Measurements from ENCODE around the gene RRAS2. TPM values are rescaled to one million over a fixed set of nuclear protein-coding genes. Genes with fewer than 3 reads are reported as not detected.

Gene RRAS2
- total RNA-seq, 1 experiment from 2014 or later = 164 TPM

- TF ChIP-seq ZBTB43 (CRISPR knock-in tag; IDR thresholded peaks at IDR 0.05) (no peak), NR1H2 (CRISPR knock-in tag; IDR thresholded peaks at IDR 0.05) (no peak)
Observed at GRCh38 chr11:14240221-14240620, 118.8 kb downstream of the RRAS2 start (continued).

GRCh38 chr11:14237444-14237961 lies 121.5 kb downstream of the RRAS2 start:
- Mint-ChIP-seq H3K4me1 (peaks cover 2% of the 10 kb centered on the region), H3K9me3 (no peaks in the 10 kb centered on the region)
- CTCF ChIA-PET = interaction anchor here (0.6 kb wide), 2 partner anchors 210 to 461 kb away, joined by 3 read pairs; no protein-coding TSS in a partner anchor
- no peak for TF ChIP-seq USF2 (CRISPR knock-in tag; IDR thresholded peaks at IDR 0.05)
- TF ChIP-seq ATF6 (CRISPR knock-in tag; IDR thresholded peaks at IDR 0.05) = no peak
- no peak for TF ChIP-seq FOXK1 (CRISPR knock-in tag; IDR thresholded peaks at IDR 0.05)
- TF ChIP-seq, protein P1, sequence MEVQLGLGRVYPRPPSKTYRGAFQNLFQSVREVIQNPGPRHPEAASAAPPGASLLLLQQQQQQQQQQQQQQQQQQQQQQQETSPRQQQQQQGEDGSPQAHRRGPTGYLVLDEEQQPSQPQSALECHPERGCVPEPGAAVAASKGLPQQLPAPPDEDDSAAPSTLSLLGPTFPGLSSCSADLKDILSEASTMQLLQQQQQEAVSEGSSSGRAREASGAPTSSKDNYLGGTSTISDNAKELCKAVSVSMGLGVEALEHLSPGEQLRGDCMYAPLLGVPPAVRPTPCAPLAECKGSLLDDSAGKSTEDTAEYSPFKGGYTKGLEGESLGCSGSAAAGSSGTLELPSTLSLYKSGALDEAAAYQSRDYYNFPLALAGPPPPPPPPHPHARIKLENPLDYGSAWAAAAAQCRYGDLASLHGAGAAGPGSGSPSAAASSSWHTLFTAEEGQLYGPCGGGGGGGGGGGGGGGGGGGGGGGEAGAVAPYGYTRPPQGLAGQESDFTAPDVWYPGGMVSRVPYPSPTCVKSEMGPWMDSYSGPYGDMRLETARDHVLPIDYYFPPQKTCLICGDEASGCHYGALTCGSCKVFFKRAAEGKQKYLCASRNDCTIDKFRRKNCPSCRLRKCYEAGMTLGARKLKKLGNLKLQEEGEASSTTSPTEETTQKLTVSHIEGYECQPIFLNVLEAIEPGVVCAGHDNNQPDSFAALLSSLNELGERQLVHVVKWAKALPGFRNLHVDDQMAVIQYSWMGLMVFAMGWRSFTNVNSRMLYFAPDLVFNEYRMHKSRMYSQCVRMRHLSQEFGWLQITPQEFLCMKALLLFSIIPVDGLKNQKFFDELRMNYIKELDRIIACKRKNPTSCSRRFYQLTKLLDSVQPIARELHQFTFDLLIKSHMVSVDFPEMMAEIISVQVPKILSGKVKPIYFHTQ (CRISPR knock-in tag; IDR thresholded peaks at IDR 0.05) = no peak
- no peak for TF ChIP-seq ERG (CRISPR knock-in tag; IDR thresholded peaks at IDR 0.05)
- no peak for TF ChIP-seq ZNF396 (CRISPR knock-in tag; IDR thresholded peaks at IDR 0.05; ENCODE audit: borderline replicate concordance)
- no peak for TF ChIP-seq ZNF263 (CRISPR knock-in tag; IDR thresholded peaks at IDR 0.05; ENCODE audit: low read depth)
- no peak for TF ChIP-seq SP1 (CRISPR knock-in tag; conservative IDR thresholded peaks at IDR 0.05)
- no peak for TF ChIP-seq ZBTB43 (CRISPR knock-in tag; IDR thresholded peaks at IDR 0.05)
- TF ChIP-seq, protein P2, sequence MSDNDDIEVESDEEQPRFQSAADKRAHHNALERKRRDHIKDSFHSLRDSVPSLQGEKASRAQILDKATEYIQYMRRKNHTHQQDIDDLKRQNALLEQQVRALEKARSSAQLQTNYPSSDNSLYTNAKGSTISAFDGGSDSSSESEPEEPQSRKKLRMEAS (CRISPR knock-in tag; IDR thresholded peaks at IDR 0.05) = no peak
- no peak for TF ChIP-seq CREB1 (CRISPR knock-in tag; IDR thresholded peaks at IDR 0.05)
- TF ChIP-seq ZNF317 (CRISPR knock-in tag; IDR thresholded peaks at IDR 0.05; ENCODE audit: borderline replicate concordance, low read depth) = no peak
- no peak for TF ChIP-seq STAT6 (CRISPR knock-in tag; conservative IDR thresholded peaks at IDR 0.05; ENCODE audit: low read depth)
- TF ChIP-seq, protein P3, sequence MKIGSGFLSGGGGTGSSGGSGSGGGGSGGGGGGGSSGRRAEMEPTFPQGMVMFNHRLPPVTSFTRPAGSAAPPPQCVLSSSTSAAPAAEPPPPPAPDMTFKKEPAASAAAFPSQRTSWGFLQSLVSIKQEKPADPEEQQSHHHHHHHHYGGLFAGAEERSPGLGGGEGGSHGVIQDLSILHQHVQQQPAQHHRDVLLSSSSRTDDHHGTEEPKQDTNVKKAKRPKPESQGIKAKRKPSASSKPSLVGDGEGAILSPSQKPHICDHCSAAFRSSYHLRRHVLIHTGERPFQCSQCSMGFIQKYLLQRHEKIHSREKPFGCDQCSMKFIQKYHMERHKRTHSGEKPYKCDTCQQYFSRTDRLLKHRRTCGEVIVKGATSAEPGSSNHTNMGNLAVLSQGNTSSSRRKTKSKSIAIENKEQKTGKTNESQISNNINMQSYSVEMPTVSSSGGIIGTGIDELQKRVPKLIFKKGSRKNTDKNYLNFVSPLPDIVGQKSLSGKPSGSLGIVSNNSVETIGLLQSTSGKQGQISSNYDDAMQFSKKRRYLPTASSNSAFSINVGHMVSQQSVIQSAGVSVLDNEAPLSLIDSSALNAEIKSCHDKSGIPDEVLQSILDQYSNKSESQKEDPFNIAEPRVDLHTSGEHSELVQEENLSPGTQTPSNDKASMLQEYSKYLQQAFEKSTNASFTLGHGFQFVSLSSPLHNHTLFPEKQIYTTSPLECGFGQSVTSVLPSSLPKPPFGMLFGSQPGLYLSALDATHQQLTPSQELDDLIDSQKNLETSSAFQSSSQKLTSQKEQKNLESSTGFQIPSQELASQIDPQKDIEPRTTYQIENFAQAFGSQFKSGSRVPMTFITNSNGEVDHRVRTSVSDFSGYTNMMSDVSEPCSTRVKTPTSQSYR (CRISPR knock-in tag; IDR thresholded peaks at IDR 0.05) = no peak
- TF ChIP-seq SOX15 (CRISPR knock-in tag; IDR thresholded peaks at IDR 0.05) = no peak
- TF ChIP-seq, protein P4, sequence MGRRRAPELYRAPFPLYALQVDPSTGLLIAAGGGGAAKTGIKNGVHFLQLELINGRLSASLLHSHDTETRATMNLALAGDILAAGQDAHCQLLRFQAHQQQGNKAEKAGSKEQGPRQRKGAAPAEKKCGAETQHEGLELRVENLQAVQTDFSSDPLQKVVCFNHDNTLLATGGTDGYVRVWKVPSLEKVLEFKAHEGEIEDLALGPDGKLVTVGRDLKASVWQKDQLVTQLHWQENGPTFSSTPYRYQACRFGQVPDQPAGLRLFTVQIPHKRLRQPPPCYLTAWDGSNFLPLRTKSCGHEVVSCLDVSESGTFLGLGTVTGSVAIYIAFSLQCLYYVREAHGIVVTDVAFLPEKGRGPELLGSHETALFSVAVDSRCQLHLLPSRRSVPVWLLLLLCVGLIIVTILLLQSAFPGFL (CRISPR knock-in tag; IDR thresholded peaks at IDR 0.05; ENCODE audit: borderline replicate concordance) = no peak
- no peak for TF ChIP-seq FOXJ3 (CRISPR knock-in tag; IDR thresholded peaks at IDR 0.05; ENCODE audit: borderline replicate concordance)

More at GRCh38 chr11:14237444-14237961, 121.5 kb downstream of the RRAS2 start:
- Mint-ChIP-seq H3K4me3 (no peak overlapping the region), H3K27me3 (ENCODE audit: low read depth) (no peaks in the 10 kb centered on the region), H3K36me3 (no peaks in the 10 kb centered on the region), H3K27ac (no peak overlapping the region)
- no peak for ATAC-seq
- POLR2A ChIA-PET = no interaction called here
- no peak for DNase-seq (ENCODE audit: low spot score)

All from WTC11 (cell line).